Mammary epithelial cell (primary cell): Measurements from ENCODE around the gene CNTN4.

Source experiments
- CTCF ChIP-seq, 2 donors: IDR thresholded peaks in 1 of 2; conservative IDR thresholded peaks in 1 of 2; 2 replicates each; pipeline ENCODE4 v1.5.1; 2011 to 2012; ENCODE audit warnings: inconsistent platforms in 2 of 2, low read length in 2 of 2, mild to moderate bottlenecking in 2 of 2, control low read depth in 1 of 2, low read depth in 1 of 2; ENCODE audit not compliant: insufficient read depth in 1 of 2; ENCODE audit errors: extremely low read depth in 1 of 2
- EZH2 ChIP-seq: IDR thresholded peaks from 2 replicates; pipeline ENCODE4 v1.6.1; 2012; ENCODE audit warnings: low read length, inconsistent platforms, borderline replicate concordance

- TF ChIP-seq CTCF (conservative IDR thresholded peaks at IDR 0.05 in 1 of 2, IDR thresholded peaks at IDR 0.05 in 1 of 2; ENCODE audit: extremely low read depth in 1 of 2, insufficient read depth in 1 of 2, low read depth in 1 of 2, low read length in 2 of 2) (no peak), EZH2 (no peak)
These were observed 559.3 kb downstream of the CNTN4 start for GRCh38 chr3:2657971-2658370.
